Uterus (tissue), 2 donors: ENCODE measurements around the gene DNAJB8.

Experiments
- POLR2A ChIP-seq, 2 donors: fragments of 450-650 bp; IDR thresholded peaks; one replicate each; pipeline ENCODE4 v1.6.1; 2016; ENCODE audit warnings: antibody characterized with exemption in 2 of 2, mild to moderate bottlenecking in 1 of 2, moderate library complexity in 1 of 2
- TF ChIP-seq, protein P1 (sequence below), 4 experiments: fragments of 200-600 bp in 2 of 4; fragments of 450-650 bp in 2 of 4; sonication (generic) in 2 of 4; IDR thresholded peaks; one replicate each; pipeline ENCODE4 v1.5.1; 2016 to 2019; ENCODE audit warnings: antibody characterized with exemption in 4 of 4, mild to moderate bottlenecking in 2 of 4, moderate library complexity in 1 of 4

DNA sequence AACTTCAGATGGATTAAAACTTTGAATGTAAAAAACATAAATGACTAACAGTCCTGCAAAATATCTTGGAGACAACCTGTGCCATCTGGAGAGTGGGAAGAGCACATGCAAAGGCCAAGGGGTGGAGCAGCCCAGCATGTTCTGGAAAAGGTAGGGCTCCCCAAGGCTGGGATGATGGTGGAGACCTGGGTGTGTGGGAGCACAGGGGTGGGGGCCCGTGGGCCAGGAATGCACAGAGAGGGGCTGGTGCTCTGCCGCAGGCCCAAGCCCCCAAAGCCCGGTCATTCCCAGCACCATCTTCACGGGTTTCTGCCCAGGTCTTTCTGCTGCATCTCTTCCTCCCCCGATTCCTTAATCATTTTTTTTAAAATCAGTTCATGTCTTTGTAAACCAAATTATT lies 36.0 kb upstream of the DNAJB8 start:
- TF ChIP-seq, protein P1, sequence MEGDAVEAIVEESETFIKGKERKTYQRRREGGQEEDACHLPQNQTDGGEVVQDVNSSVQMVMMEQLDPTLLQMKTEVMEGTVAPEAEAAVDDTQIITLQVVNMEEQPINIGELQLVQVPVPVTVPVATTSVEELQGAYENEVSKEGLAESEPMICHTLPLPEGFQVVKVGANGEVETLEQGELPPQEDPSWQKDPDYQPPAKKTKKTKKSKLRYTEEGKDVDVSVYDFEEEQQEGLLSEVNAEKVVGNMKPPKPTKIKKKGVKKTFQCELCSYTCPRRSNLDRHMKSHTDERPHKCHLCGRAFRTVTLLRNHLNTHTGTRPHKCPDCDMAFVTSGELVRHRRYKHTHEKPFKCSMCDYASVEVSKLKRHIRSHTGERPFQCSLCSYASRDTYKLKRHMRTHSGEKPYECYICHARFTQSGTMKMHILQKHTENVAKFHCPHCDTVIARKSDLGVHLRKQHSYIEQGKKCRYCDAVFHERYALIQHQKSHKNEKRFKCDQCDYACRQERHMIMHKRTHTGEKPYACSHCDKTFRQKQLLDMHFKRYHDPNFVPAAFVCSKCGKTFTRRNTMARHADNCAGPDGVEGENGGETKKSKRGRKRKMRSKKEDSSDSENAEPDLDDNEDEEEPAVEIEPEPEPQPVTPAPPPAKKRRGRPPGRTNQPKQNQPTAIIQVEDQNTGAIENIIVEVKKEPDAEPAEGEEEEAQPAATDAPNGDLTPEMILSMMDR (IDR thresholded peaks at IDR 0.05): no peak
- TF ChIP-seq POLR2A (IDR thresholded peaks at IDR 0.05): no peak
